Tibial nerve (tissue), 4 donors: ENCODE measurements around the gene TBRG1. TPM values are rescaled to one million over a fixed set of nuclear protein-coding genes. Genes with fewer than 3 reads are reported as not detected.

Experiments used
- DNase-seq, 2 donors: peaks; one replicate each; pipeline ENCODE4 v3.0.0-alpha.2; 2019; ENCODE audit warnings: low spot score in 2 of 2
- H3K27ac ChIP-seq, 4 donors: fragments of 200-600 bp; sonication (generic) in 3 of 4; one replicate each; pipeline ENCODE4 v1.5.1; 2017 to 2019; ENCODE audit warnings: mild to moderate bottlenecking in 1 of 4
- H3K27me3 ChIP-seq, 2 donors: fragments of 200-600 bp; sonication (generic) in 1 of 2; one replicate each; pipeline versions ENCODE4 v1.5.1 to v1.6.0; 2017 to 2019
- H3K36me3 ChIP-seq, 3 donors: fragments of 200-600 bp; sonication (generic); one replicate each; pipeline ENCODE4 v1.5.1; 2018 to 2019
- H3K4me1 ChIP-seq, 4 donors: fragments of 200-600 bp; sonication (generic) in 3 of 4; one replicate each; pipeline ENCODE4 v1.5.1; 2017 to 2019
- H3K4me3 ChIP-seq, 4 donors: fragments of 200-600 bp; sonication (generic) in 3 of 4; one replicate each; pipeline ENCODE4 v1.5.1; 2017 to 2019; ENCODE audit warnings: mild to moderate bottlenecking in 1 of 4, moderate library complexity in 1 of 4
- H3K9me3 ChIP-seq, 4 donors: fragments of 200-600 bp; sonication (generic) in 3 of 4; one replicate each; pipeline ENCODE4 v1.5.1; 2017 to 2019
- CTCF ChIP-seq, 5 experiments: fragments of 200-600 bp in 3 of 5; fragments of 450-650 bp in 2 of 5; sonication (generic) in 3 of 5; IDR thresholded peaks; one replicate each; pipeline ENCODE4 v1.5.1; 2016 to 2019; ENCODE audit warnings: antibody characterized with exemption in 5 of 5, mild to moderate bottlenecking in 3 of 5, moderate library complexity in 2 of 5
- EP300 ChIP-seq, 2 donors: sonication (generic); formaldehyde crosslinking; IDR thresholded peaks; one replicate each; pipeline ENCODE4 v1.6.1; 2017; ENCODE audit warnings: antibody characterized with exemption in 2 of 2, mild to moderate bottlenecking in 1 of 2
- POLR2A ChIP-seq, 2 donors: fragments of 450-650 bp; IDR thresholded peaks; one replicate each; pipeline ENCODE4 v1.6.1; 2017; ENCODE audit warnings: antibody characterized with exemption in 2 of 2, mild to moderate bottlenecking in 2 of 2, moderate library complexity in 2 of 2
- WGBS, 2 donors: methylation state at CpG; one replicate each; pipeline ENCODE4 v1.1.5; 2018; 5-methylcytosine and 5-hydroxymethylcytosine counted together
- total RNA-seq, 4 donors: library from RNA; depleted of rRNA; stranded (reverse); fragments of >200 nt; gene quantifications; one replicate each; pipeline ENCODE4 v1.1.0, GENCODE V29; 2016

TBRG1 gene
- total RNA-seq, 4 donors from 2014 or later: 32.7 to 45.4 (median 36.4) TPM

GRCh38 chr11:124657904-124658303 is 35.2 kb downstream of the TBRG1 start:
- TF ChIP-seq EP300 (IDR thresholded peaks at IDR 0.05) (no peak), CTCF (IDR thresholded peaks at IDR 0.05) (no peak), POLR2A (IDR thresholded peaks at IDR 0.05) (no peak)
- Histone ChIP-seq H3K9me3 (no peaks in the 10 kb centered on the region), H3K27ac (no peak overlapping the region), H3K36me3 (peaks cover 0 to 30% (median 0%) of the 10 kb centered on the region in 3 donors), H3K4me3 (no peak overlapping the region), H3K4me1 (no peaks in the 10 kb centered on the region), H3K27me3 (no peaks in the 10 kb centered on the region)
- 58 to 71% methylated on average over 5 of the region's 5 CpGs for WGBS, 2 donors
- no peak for DNase-seq

GRCh38 chr11:124658501-124658900 is 35.8 kb downstream of the TBRG1 start:
- WGBS, 2 donors: 78 to 83% methylated on average over 3 of the region's 3 CpGs
- no peaks in the 10 kb centered on the region for H3K27me3 ChIP-seq
- no peak overlapping the region for H3K27ac ChIP-seq
- TF ChIP-seq POLR2A (IDR thresholded peaks at IDR 0.05) (no peak), CTCF (IDR thresholded peaks at IDR 0.05) (no peak), EP300 (IDR thresholded peaks at IDR 0.05) (no peak)
- no peak overlapping the region for H3K4me3 ChIP-seq
- no peaks in the 10 kb centered on the region for H3K4me1 ChIP-seq
- peaks cover 0 to 29% (median 0%) of the 10 kb centered on the region in 3 donors for H3K36me3 ChIP-seq
- no peak for DNase-seq
- H3K9me3 ChIP-seq: no peaks in the 10 kb centered on the region

- no peak overlapping the region for H3K27ac ChIP-seq
- H3K4me1 ChIP-seq: no peaks in the 10 kb centered on the region
- H3K4me3 ChIP-seq: no peak overlapping the region
- no peak for DNase-seq
- WGBS, 2 donors: 86 to 97% methylated on average over 1 of the region's 1 CpG
- TF ChIP-seq POLR2A (IDR thresholded peaks at IDR 0.05): no peak
- TF ChIP-seq CTCF (IDR thresholded peaks at IDR 0.05): no peak
- TF ChIP-seq EP300 (IDR thresholded peaks at IDR 0.05): no peak
- no peaks in the 10 kb centered on the region for H3K27me3 ChIP-seq
- H3K36me3 ChIP-seq: peaks cover 0 to 25% (median 0%) of the 10 kb centered on the region in 3 donors
- no peaks in the 10 kb centered on the region for H3K9me3 ChIP-seq
Measured at GRCh38 chr11:124658986-124659385, 36.3 kb downstream of the TBRG1 start.

- H3K4me3 ChIP-seq: no peak overlapping the region
- H3K36me3 ChIP-seq: peaks cover 0 to 34% (median 0%) of the 10 kb centered on the region in 3 donors
- H3K4me1 ChIP-seq: no peaks in the 10 kb centered on the region
- DNase-seq: no peak
- no peak overlapping the region for H3K27ac ChIP-seq
- H3K27me3 ChIP-seq: no peaks in the 10 kb centered on the region
- TF ChIP-seq CTCF (IDR thresholded peaks at IDR 0.05): no peak
- TF ChIP-seq EP300 (IDR thresholded peaks at IDR 0.05): no peak
- TF ChIP-seq POLR2A (IDR thresholded peaks at IDR 0.05): no peak
- H3K9me3 ChIP-seq: no peaks in the 10 kb centered on the region
Measured at GRCh38 chr11:124661553-124661952, 38.9 kb downstream of the TBRG1 start.

GRCh38 chr11:124662106-124662505 is 39.4 kb downstream of the TBRG1 start:
- peaks cover 0 to 37% (median 0%) of the 10 kb centered on the region in 3 donors for H3K36me3 ChIP-seq

More at GRCh38 chr11:124662106-124662505, 39.4 kb downstream of the TBRG1 start:
- no peak overlapping the region for H3K27ac ChIP-seq
- no peaks in the 10 kb centered on the region for H3K4me1 ChIP-seq
- no peaks in the 10 kb centered on the region for H3K27me3 ChIP-seq
- DNase-seq: no peak
- WGBS, 2 donors: 82 to 83% methylated on average over 4 of the region's 4 CpGs
- H3K4me3 ChIP-seq: no peak overlapping the region
- H3K9me3 ChIP-seq: no peaks in the 10 kb centered on the region
- TF ChIP-seq EP300 (IDR thresholded peaks at IDR 0.05) (no peak), CTCF (IDR thresholded peaks at IDR 0.05) (no peak), POLR2A (IDR thresholded peaks at IDR 0.05) (no peak)
